ENCODE data around the gene ESPNL.
A peak's percentile ranks its signal among the peaks of the same experiment; 100 is the strongest.

The ESPNL gene

GRCh38 chr2:238059505-238059904 is 40.6 kb upstream of the ESPNL start:
- Histone ChIP-seq H3K9ac (ENCODE audit: low read length) (no peak overlapping the region), H3K4me3 (ENCODE audit: insufficient read depth, low read length, poor library complexity, severe bottlenecking) (no peak overlapping the region), H4K20me1 (ENCODE audit: low read depth, low read length) (no peaks in the 10 kb centered on the region), H3K27me3 (ENCODE audit: low read length) (no peaks in the 10 kb centered on the region), H3K4me2 (ENCODE audit: low read depth, low read length, poor library complexity, severe bottlenecking) (peak overlapping the region; percentile 81), H3F3A (ENCODE audit: insufficient read depth) (no peaks in the 10 kb centered on the region; the same call in 1 of the 2 replicates), H3K36me3 (ENCODE audit: low read length) (0 out of 2 replicates have a peak, but pooled peaks cover under 1% of the 10 kb centered on the region), H3K9me3 (ENCODE audit: insufficient read depth, low read length) (no peaks in the 10 kb centered on the region), H3K27ac (ENCODE audit: low read depth, low read length) (no peak overlapping the region), H3K9me2 (replicated peaks; ENCODE audit: insufficient read depth, low read length) (no peaks in the 10 kb centered on the region), H3K79me2 (ENCODE audit: insufficient read depth, low read length) (peaks cover 8% of the 10 kb centered on the region; the same call in 1 of the 2 replicates), H2AFZ (ENCODE audit: low read depth, low read length, severe bottlenecking) (no peak overlapping the region)
- no peak for TF ChIP-seq CTCF (IDR thresholded peaks at IDR 0.05; ENCODE audit: insufficient read depth, low read length, poor library complexity, severe bottlenecking)

- Histone ChIP-seq H3K9me3 (ENCODE audit: insufficient read depth, low read length) (no peaks in the 10 kb centered on the region), H3K4me3 (ENCODE audit: insufficient read depth, low read length, poor library complexity, severe bottlenecking) (peak overlapping the region; percentile 73), H3K79me2 (ENCODE audit: insufficient read depth, low read length) (peaks cover 8% of the 10 kb centered on the region; the same call in 1 of the 2 replicates), H2AFZ (ENCODE audit: low read depth, low read length, severe bottlenecking) (peak overlapping the region; percentile 94), H4K20me1 (ENCODE audit: low read depth, low read length) (no peaks in the 10 kb centered on the region), H3K4me2 (ENCODE audit: low read depth, low read length, poor library complexity, severe bottlenecking) (peak overlapping the region; percentile 81), H3K9me2 (replicated peaks; ENCODE audit: insufficient read depth, low read length) (no peaks in the 10 kb centered on the region), H3K27ac (ENCODE audit: low read depth, low read length) (no peak overlapping the region), H3F3A (ENCODE audit: insufficient read depth) (no peaks in the 10 kb centered on the region; the same call in 1 of the 2 replicates), H3K27me3 (ENCODE audit: low read length) (no peaks in the 10 kb centered on the region), H3K9ac (ENCODE audit: low read length) (peak overlapping the region; percentile 94), H3K36me3 (ENCODE audit: low read length) (0 out of 2 replicates have a peak, but pooled peaks cover 3% of the 10 kb centered on the region)
- TF ChIP-seq CTCF (IDR thresholded peaks at IDR 0.05; ENCODE audit: insufficient read depth, low read length, poor library complexity, severe bottlenecking): no peak
- TF ChIP-seq EZH2phosphoT487 (conservative IDR thresholded peaks at IDR 0.05; ENCODE audit: low read length): no peak
These were observed 40.0 kb upstream of the ESPNL start for GRCh38 chr2:238060096-238060541.

GRCh38 chr2:238060542-238061314 is 39.4 kb upstream of the ESPNL start, which contains the start of gene SCLY:
SCLY (plus strand) TSS chr2:238061001; CDS start chr2:238061055, 54 bp downstream.
- TF ChIP-seq EZH2phosphoT487 (conservative IDR thresholded peaks at IDR 0.05; ENCODE audit: low read length) (no peak), CTCF (IDR thresholded peaks at IDR 0.05; ENCODE audit: insufficient read depth, low read length, poor library complexity, severe bottlenecking) (no peak)
- Histone ChIP-seq H3K27ac (ENCODE audit: low read depth, low read length) (no peak within 1 kb of the TSS), H3K9me2 (replicated peaks; ENCODE audit: insufficient read depth, low read length) (no peaks in the 10 kb centered on the region), H3K36me3 (ENCODE audit: low read length) (0 out of 2 replicates have a peak, but pooled peaks cover 3% of the 10 kb centered on the region), H4K20me1 (ENCODE audit: low read depth, low read length) (no peaks in the 10 kb centered on the region), H3K4me3 (ENCODE audit: insufficient read depth, low read length, poor library complexity, severe bottlenecking) (peak within 1 kb of the TSS; percentile 73), H2AFZ (ENCODE audit: low read depth, low read length, severe bottlenecking) (peak within 1 kb of the TSS; percentile 94), H3K9me3 (ENCODE audit: insufficient read depth, low read length) (no peaks in the 10 kb centered on the region), H3K27me3 (ENCODE audit: low read length) (no peaks in the 10 kb centered on the region), H3K4me2 (ENCODE audit: low read depth, low read length, poor library complexity, severe bottlenecking) (peak within 1 kb of the TSS; percentile 81), H3K9ac (ENCODE audit: low read length) (peak within 1 kb of the TSS; percentile 94), H3K79me2 (ENCODE audit: insufficient read depth, low read length) (peaks cover 8% of the 10 kb centered on the region; the same call in 1 of the 2 replicates), H3F3A (ENCODE audit: insufficient read depth) (no peaks in the 10 kb centered on the region; the same call in 1 of the 2 replicates)

Measured in SU-DHL-6 (cell line).